DOHH2 (cell line): Measurements from ENCODE around the gene ETV4.

ENCODE experiments used
- H3F3A ChIP-seq: fragments of 200-600 bp; sonication (generic), shearing (Covaris generic); 2 replicates; pipeline ENCODE4 v1.6.0; 2016; ENCODE audit warnings: antibody characterized with exemption, mild to moderate bottlenecking; ENCODE audit not compliant: control insufficient read depth, insufficient read depth
- H3K27ac ChIP-seq: fragments of 200-600 bp; sonication (generic); 2 replicates; pipeline ENCODE4 v1.5.1; 2014; ENCODE audit warnings: low read depth, mild to moderate bottlenecking, low read length, moderate library complexity
- H3K27me3 ChIP-seq: fragments of 200-600 bp; sonication (generic); 2 replicates; pipeline ENCODE4 v1.6.1; 2014; ENCODE audit warnings: mild to moderate bottlenecking, low read length, mixed read lengths; ENCODE audit not compliant: control insufficient read depth
- H3K36me3 ChIP-seq: fragments of 200-600 bp; sonication (generic); 2 replicates; pipeline ENCODE4 v1.6.1; 2014; ENCODE audit warnings: mild to moderate bottlenecking, low read length, moderate library complexity, mixed read lengths; ENCODE audit not compliant: control insufficient read depth
- H3K4me1 ChIP-seq: fragments of 200-600 bp; sonication (generic); 2 replicates; pipeline ENCODE4 v1.6.1; 2014; ENCODE audit warnings: mild to moderate bottlenecking, low read length, mixed read lengths; ENCODE audit not compliant: control insufficient read depth
- H3K4me2 ChIP-seq: fragments of 200-600 bp; sonication (generic); 2 replicates; pipeline ENCODE4 v1.6.0; 2014; ENCODE audit warnings: mild to moderate bottlenecking, low read length, moderate library complexity
- H3K4me3 ChIP-seq: fragments of 200-600 bp; sonication (generic); 2 replicates; pipeline ENCODE4 v1.5.1; 2014; ENCODE audit warnings: mild to moderate bottlenecking, low read length, mixed read lengths
- H3K79me2 ChIP-seq: fragments of 200-600 bp; sonication (generic); 2 replicates; pipeline ENCODE4 v1.6.1; 2014; ENCODE audit warnings: mild to moderate bottlenecking, low read length, mixed read lengths; ENCODE audit not compliant: control insufficient read depth
- H3K9me2 ChIP-seq: fragments of 200-600 bp; sonication (generic); replicated peaks from 2 replicates; pipeline ENCODE4 v1.6.1; 2014; ENCODE audit warnings: mild to moderate bottlenecking, low read length, mixed read lengths; ENCODE audit not compliant: control insufficient read depth
- H3K9me3 ChIP-seq: fragments of 200-600 bp; sonication (generic); 2 replicates; pipeline ENCODE4 v1.6.1; 2014; ENCODE audit warnings: antibody characterized with exemption, low read length, mixed read lengths; ENCODE audit not compliant: control insufficient read depth, insufficient read depth
- H4K20me1 ChIP-seq: fragments of 200-600 bp; sonication (generic); 2 replicates; pipeline ENCODE4 v1.6.0; 2014; ENCODE audit warnings: low read depth, mild to moderate bottlenecking, antibody characterized with exemption, low read length, moderate library complexity; ENCODE audit not compliant: control insufficient read depth, insufficient read depth
- CTCF ChIP-seq: fragments of 200-600 bp; sonication (generic); IDR thresholded peaks from one replicate; pipeline ENCODE4 v1.5.1; 2014; ENCODE audit warnings: antibody characterized with exemption, mild to moderate bottlenecking, low read depth, low read length; ENCODE audit not compliant: poor library complexity, severe bottlenecking
- EZH2phosphoT487 ChIP-seq: fragments of 200-600 bp; sonication (generic); IDR thresholded peaks from 2 replicates; pipeline ENCODE4 v1.6.1; 2017; ENCODE audit warnings: borderline replicate concordance, mild to moderate bottlenecking, antibody characterized with exemption, low read length, moderate library complexity, mixed read lengths

Gene ETV4

DNA sequence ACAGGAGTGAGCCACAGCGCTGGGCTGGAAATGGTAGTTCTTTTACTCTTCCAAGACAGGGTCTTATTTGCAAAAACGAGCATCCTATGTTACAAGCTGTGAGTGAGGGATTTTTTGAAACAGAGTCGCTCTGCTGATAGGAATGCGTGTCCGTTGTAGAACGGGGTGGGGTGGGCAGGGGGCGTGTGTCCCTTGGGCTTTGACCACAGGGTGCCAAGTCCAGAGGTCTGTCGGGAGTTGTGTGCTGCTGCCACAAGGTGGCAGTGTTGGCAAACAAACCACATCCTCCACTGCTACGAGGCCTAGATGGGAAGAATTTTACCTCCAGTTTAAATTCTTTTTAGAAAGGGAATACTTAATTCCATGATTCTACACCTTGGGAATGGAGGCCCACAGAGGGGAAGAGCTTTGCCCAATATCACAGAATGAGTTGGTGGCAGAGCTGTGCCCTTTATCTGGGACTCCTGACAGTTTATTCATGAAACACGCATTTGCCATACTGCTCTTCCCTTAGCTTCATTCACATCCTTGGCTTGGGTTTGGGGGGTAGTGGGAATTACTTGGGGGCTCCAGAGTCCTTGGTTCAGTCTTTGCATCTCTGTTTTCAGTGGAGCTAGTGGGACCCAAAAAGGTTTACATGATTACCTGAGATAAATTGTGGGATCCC lies 30.6 kb upstream of the ETV4 start:
- no peaks in the 10 kb centered on the region for H3K36me3 ChIP-seq
- no peak overlapping the region for H3K4me3 ChIP-seq
- no peaks in the 10 kb centered on the region for H4K20me1 ChIP-seq
- H3K27ac ChIP-seq: no peak overlapping the region
- H3K4me2 ChIP-seq: no peak overlapping the region
- TF ChIP-seq EZH2phosphoT487 (no peak), CTCF (peak; percentile 84)
- no peaks in the 10 kb centered on the region for H3F3A ChIP-seq
- H3K4me1 ChIP-seq: peaks cover 10% of the 10 kb centered on the region
- H3K9me2 ChIP-seq: no peaks in the 10 kb centered on the region
- no peaks in the 10 kb centered on the region for H3K9me3 ChIP-seq
- H3K27me3 ChIP-seq: peaks cover 12% of the 10 kb centered on the region
- no peaks in the 10 kb centered on the region for H3K79me2 ChIP-seq

- H3K4me2 ChIP-seq: no peak overlapping the region
- no peaks in the 10 kb centered on the region for H3K36me3 ChIP-seq
- no peak for TF ChIP-seq EZH2phosphoT487
- no peak for TF ChIP-seq CTCF
- H3K27ac ChIP-seq: no peak overlapping the region
- H3K79me2 ChIP-seq: no peaks in the 10 kb centered on the region
- no peaks in the 10 kb centered on the region for H3K9me2 ChIP-seq
- H4K20me1 ChIP-seq: no peaks in the 10 kb centered on the region
- H3F3A ChIP-seq: no peaks in the 10 kb centered on the region
- peaks cover 10% of the 10 kb centered on the region for H3K4me1 ChIP-seq
- no peaks in the 10 kb centered on the region for H3K9me3 ChIP-seq
- no peak overlapping the region for H3K4me3 ChIP-seq
- H3K27me3 ChIP-seq: peaks cover 12% of the 10 kb centered on the region
Observed at GRCh38 chr17:43574896-43575525, 28.9 kb upstream of the ETV4 start.

GRCh38 chr17:43574348-43574747 lies 28.2 kb upstream of the ETV4 start:
- Histone ChIP-seq H4K20me1 (no peaks in the 10 kb centered on the region), H3K4me2 (no peak overlapping the region), H3K27ac (no peak overlapping the region), H3K27me3 (peaks cover 10% of the 10 kb centered on the region), H3K4me3 (no peak overlapping the region), H3K79me2 (no peaks in the 10 kb centered on the region), H3K36me3 (no peaks in the 10 kb centered on the region), H3K9me2 (no peaks in the 10 kb centered on the region), H3K4me1 (peaks cover 10% of the 10 kb centered on the region), H3F3A (no peaks in the 10 kb centered on the region), H3K9me3 (no peaks in the 10 kb centered on the region)
- TF ChIP-seq EZH2phosphoT487: no peak
- no peak for TF ChIP-seq CTCF
